Mesenchymal stem cell (in vitro differentiated cells and primary cell): ENCODE results near the gene HDAC4.

Experiments used
- DNase-seq: peaks from one replicate; pipeline ENCODE4 v3.0.0-alpha.2; 2013
- H2AFZ ChIP-seq: one replicate; pipeline ENCODE4 v1.6.1; 2013; ENCODE audit warnings: low read depth, mild to moderate bottlenecking, control low read depth, inconsistent platforms, low read length, moderate library complexity
- H2AK5ac ChIP-seq: 2 replicates; pipeline ENCODE4 v1.6.1; 2013; ENCODE audit warnings: low read length, moderate library complexity, mild to moderate bottlenecking, inconsistent platforms; ENCODE audit not compliant: severe bottlenecking
- H2BK120ac ChIP-seq: one replicate; pipeline ENCODE4 v1.6.1; 2013; ENCODE audit warnings: low read depth, mild to moderate bottlenecking, inconsistent platforms, low read length, moderate library complexity
- H2BK12ac ChIP-seq, 2 experiments: one replicate each; pipeline ENCODE4 v1.6.1; 2013; ENCODE audit warnings: inconsistent platforms in 2 of 2, low read length in 2 of 2, mild to moderate bottlenecking in 2 of 2, moderate library complexity in 2 of 2, control low read depth in 1 of 2
- H2BK15ac ChIP-seq: one replicate; pipeline ENCODE4 v1.6.1; 2013; ENCODE audit warnings: mild to moderate bottlenecking, low read depth, inconsistent platforms; ENCODE audit not compliant: poor library complexity, severe bottlenecking
- H2BK5ac ChIP-seq: 2 replicates; pipeline ENCODE4 v1.6.1; 2013; ENCODE audit warnings: low read depth, mild to moderate bottlenecking, low read length, control low read depth, inconsistent platforms; ENCODE audit not compliant: poor library complexity, severe bottlenecking
- H3K14ac ChIP-seq, 2 experiments: one replicate each; pipeline ENCODE4 v1.6.1; 2013; ENCODE audit warnings: inconsistent platforms in 2 of 2, low read length in 2 of 2, control low read depth in 1 of 2, mild to moderate bottlenecking in 1 of 2, moderate library complexity in 1 of 2
- H3K18ac ChIP-seq, 2 experiments: one replicate each; pipeline ENCODE4 v1.6.1; 2013; ENCODE audit warnings: inconsistent platforms in 2 of 2, low read length in 2 of 2, control low read depth in 1 of 2, low read depth in 1 of 2, mild to moderate bottlenecking in 1 of 2
- H3K23ac ChIP-seq, 2 experiments: one replicate each; pipeline ENCODE4 v1.6.1; 2013; ENCODE audit warnings: inconsistent platforms in 2 of 2, low read length in 2 of 2, mild to moderate bottlenecking in 2 of 2, moderate library complexity in 2 of 2, control low read depth in 1 of 2
- H3K27ac ChIP-seq: 2 replicates; pipeline ENCODE4 v1.5.1; 2013; ENCODE audit warnings: mild to moderate bottlenecking, moderate library complexity, low read length, control low read depth, inconsistent platforms; ENCODE audit not compliant: poor library complexity, severe bottlenecking
- H3K27me3 ChIP-seq, 2 experiments: 2 replicates each; pipeline versions ENCODE4 v1.6.1 to v1.7.0; 2013; ENCODE audit warnings: low read length in 2 of 2, mild to moderate bottlenecking in 2 of 2, moderate library complexity in 2 of 2, control low read depth in 1 of 2, inconsistent platforms in 1 of 2; ENCODE audit not compliant: control insufficient read depth in 1 of 2, insufficient read depth in 1 of 2
- H3K36me3 ChIP-seq, 2 experiments: 2 replicates each; pipeline versions ENCODE4 v1.6.1 to v1.7.0; 2013; ENCODE audit warnings: low read length in 2 of 2, control low read depth in 1 of 2, inconsistent platforms in 1 of 2, low read depth in 1 of 2, mild to moderate bottlenecking in 1 of 2; ENCODE audit not compliant: insufficient read depth in 2 of 2, control insufficient read depth in 1 of 2
- H3K4ac ChIP-seq, 2 experiments: one replicate each; pipeline ENCODE4 v1.6.1; 2013; ENCODE audit warnings: inconsistent platforms in 2 of 2, low read length in 2 of 2, mild to moderate bottlenecking in 2 of 2, moderate library complexity in 2 of 2, control low read depth in 1 of 2, low read depth in 1 of 2
- H3K4me1 ChIP-seq: 2 replicates; pipeline ENCODE4 v1.6.1; 2013; ENCODE audit warnings: low read depth, low read length, control low read depth; ENCODE audit not compliant: control insufficient read depth, insufficient read depth
- H3K4me2 ChIP-seq: 2 replicates; pipeline ENCODE4 v1.6.1; 2013; ENCODE audit warnings: low read length, mild to moderate bottlenecking, inconsistent platforms; ENCODE audit not compliant: poor library complexity, severe bottlenecking
- H3K4me3 ChIP-seq, 2 experiments: 2 replicates each; pipeline versions ENCODE4 v1.5.1 to v1.7.0; 2013; ENCODE audit warnings: low read length in 2 of 2, mild to moderate bottlenecking in 2 of 2, control low read depth in 1 of 2, low read depth in 1 of 2; ENCODE audit not compliant: insufficient read depth in 1 of 2
- H3K79me1 ChIP-seq: replicated peaks from 2 replicates; pipeline ENCODE4 v1.6.1; 2013; ENCODE audit warnings: mild to moderate bottlenecking, control low read depth, low read length, inconsistent platforms; ENCODE audit not compliant: poor library complexity, severe bottlenecking
- H3K9ac ChIP-seq: 2 replicates; pipeline ENCODE4 v1.7.0; 2013; ENCODE audit warnings: mild to moderate bottlenecking, low read length, moderate library complexity
- H3K9me3 ChIP-seq: 2 replicates; pipeline ENCODE4 v1.7.0; 2013; ENCODE audit warnings: mild to moderate bottlenecking, low read length; ENCODE audit not compliant: control insufficient read depth
- H4K8ac ChIP-seq: one replicate; pipeline ENCODE4 v1.6.1; 2013; ENCODE audit warnings: inconsistent platforms, mild to moderate bottlenecking, low read length, moderate library complexity
- H4K91ac ChIP-seq: one replicate; pipeline ENCODE4 v1.6.1; 2013; ENCODE audit warnings: mild to moderate bottlenecking, low read length, inconsistent platforms
- WGBS: methylation state at CpG from one replicate; pipeline ENCODE4 v1.1.7; 2013; ENCODE audit warnings: mixed read lengths; 5-methylcytosine and 5-hydroxymethylcytosine counted together

The HDAC4 gene

DNA sequence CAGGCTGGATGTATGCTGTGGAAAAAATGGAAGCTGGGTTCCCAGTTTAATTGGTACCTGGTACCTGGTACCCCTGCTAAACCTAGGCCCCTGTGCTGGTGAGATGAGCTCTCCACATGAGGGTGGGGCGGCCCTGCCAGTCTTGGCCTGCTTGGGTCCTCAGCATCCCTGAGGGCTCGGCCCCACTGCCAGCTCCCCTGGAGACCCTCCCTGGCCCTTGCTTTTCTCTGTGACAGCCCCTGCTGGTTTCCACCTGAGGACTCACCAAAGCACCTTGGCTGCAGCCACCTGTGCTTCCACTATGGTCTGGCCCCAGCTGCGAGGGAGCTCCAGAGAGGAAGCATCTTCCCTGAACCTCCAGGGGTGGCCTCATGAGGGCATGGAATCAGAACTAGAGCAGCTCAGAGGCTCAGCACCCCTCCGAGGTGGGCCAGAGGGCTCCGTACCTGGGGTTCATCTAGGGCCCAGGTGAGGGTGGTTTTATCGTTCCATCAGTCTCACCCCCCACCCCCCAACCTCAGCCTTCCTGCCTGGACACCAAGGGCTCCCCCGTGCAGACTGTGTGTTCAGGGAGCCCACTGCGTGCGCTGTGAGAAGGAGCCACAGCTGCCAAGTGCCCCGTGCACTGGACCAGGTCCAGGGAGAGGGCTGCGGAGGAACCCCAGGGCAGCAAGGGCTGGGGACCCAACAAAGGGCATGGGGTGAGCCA, 23.7 kb upstream of the HDAC4 start:
- DNase-seq: no peak
- no peak overlapping the region for H2BK5ac ChIP-seq
- H3K18ac ChIP-seq: no peak overlapping the region
- H3K36me3 ChIP-seq: no peaks in the 10 kb centered on the region
- no peak overlapping the region for H3K9ac ChIP-seq
- no peak overlapping the region for H3K14ac ChIP-seq
- H3K9me3 ChIP-seq: no peaks in the 10 kb centered on the region
- H3K27ac ChIP-seq: no peak overlapping the region
- no peak overlapping the region for H3K4ac ChIP-seq
- H2BK15ac ChIP-seq: no peak overlapping the region
- H3K4me3 ChIP-seq: no peak overlapping the region
- H3K4me2 ChIP-seq: no peak overlapping the region
- H3K79me1 ChIP-seq: no peaks in the 10 kb centered on the region
- H4K91ac ChIP-seq: no peak overlapping the region
- peaks cover 0 to 14% of the 10 kb centered on the region in 2 experiments for H3K27me3 ChIP-seq
- no peaks in the 10 kb centered on the region for H3K4me1 ChIP-seq
- no peak overlapping the region for H2AK5ac ChIP-seq
- H2AFZ ChIP-seq: no peak overlapping the region
- H2BK120ac ChIP-seq: no peak overlapping the region
- no peak overlapping the region for H3K23ac ChIP-seq
- WGBS: 79% methylated on average over 11 of the region's 11 CpGs
- H4K8ac ChIP-seq: no peak overlapping the region
- no peak overlapping the region for H2BK12ac ChIP-seq

DNA sequence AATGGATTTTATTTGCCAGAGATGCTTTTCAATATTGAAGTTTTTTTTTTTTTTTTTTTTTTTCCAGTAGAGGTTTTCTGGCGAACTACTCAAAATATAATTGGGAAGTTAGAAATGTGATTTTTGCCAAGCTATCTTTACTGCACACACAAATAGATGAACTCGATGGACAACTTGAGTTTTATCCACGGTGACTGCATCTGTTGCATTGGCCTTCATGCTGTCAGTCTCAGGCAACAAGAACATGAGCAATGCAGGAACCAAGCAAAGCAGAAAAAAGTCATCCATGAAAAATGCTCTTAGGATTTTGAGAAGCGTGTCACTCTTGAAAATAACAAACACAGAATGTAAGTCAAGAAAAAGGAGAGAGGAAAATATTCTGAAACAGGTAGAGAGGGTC, 22.7 kb upstream of the HDAC4 start:
- Histone ChIP-seq H2BK15ac (no peak overlapping the region), H3K9ac (no peak overlapping the region), H3K4me2 (no peak overlapping the region), H4K8ac (no peak overlapping the region), H3K79me1 (no peaks in the 10 kb centered on the region), H2BK12ac (no peak overlapping the region), H3K27ac (no peak overlapping the region), H4K91ac (no peak overlapping the region), H3K18ac (no peak overlapping the region), H2AFZ (no peak overlapping the region), H3K9me3 (no peaks in the 10 kb centered on the region), H3K27me3 (peaks cover 0 to 14% of the 10 kb centered on the region in 2 experiments), H3K4me3 (no peak overlapping the region), H3K4ac (no peak overlapping the region), H2BK5ac (no peak overlapping the region), H2AK5ac (no peak overlapping the region), H2BK120ac (no peak overlapping the region), H3K14ac (no peak overlapping the region), H3K23ac (no peak overlapping the region), H3K36me3 (no peaks in the 10 kb centered on the region), H3K4me1 (no peaks in the 10 kb centered on the region)
- no peak for DNase-seq
- 74% methylated on average over 4 of the region's 4 CpGs for WGBS

DNA sequence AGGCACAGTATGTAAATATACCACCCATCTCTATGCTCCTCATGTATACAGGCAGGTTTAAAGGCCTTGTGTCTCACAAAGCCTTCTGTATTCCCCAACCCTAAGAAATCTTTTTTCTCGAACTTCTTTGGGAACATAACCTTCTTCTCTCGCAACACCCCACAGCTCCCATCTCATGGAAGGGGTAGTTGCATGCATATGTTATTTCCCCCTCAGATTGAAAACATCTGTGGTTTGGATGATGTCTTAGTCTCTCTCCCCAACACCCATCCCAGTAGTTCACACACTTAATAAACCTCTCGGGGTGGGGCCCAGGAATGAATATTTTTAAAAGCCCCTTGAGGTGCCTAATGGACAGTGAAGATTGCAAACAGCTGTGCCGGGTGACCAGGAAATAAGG, 21.0 kb upstream of the HDAC4 start:
- H2BK120ac ChIP-seq: no peak overlapping the region
- no peaks in the 10 kb centered on the region for H3K4me1 ChIP-seq
- H3K4me2 ChIP-seq: no peak overlapping the region
- no peak overlapping the region for H3K23ac ChIP-seq
- no peak overlapping the region for H4K91ac ChIP-seq
- no peak overlapping the region for H2BK12ac ChIP-seq
- H3K14ac ChIP-seq: no peak overlapping the region
- no peaks in the 10 kb centered on the region for H3K9me3 ChIP-seq
- no peak overlapping the region for H3K4ac ChIP-seq
- H2BK5ac ChIP-seq: no peak overlapping the region
- no peaks in the 10 kb centered on the region for H3K79me1 ChIP-seq
- H4K8ac ChIP-seq: no peak overlapping the region
- H3K9ac ChIP-seq: no peak overlapping the region
- H3K4me3 ChIP-seq: no peak overlapping the region
- DNase-seq: no peak
- no peaks in the 10 kb centered on the region for H3K36me3 ChIP-seq
- H3K27ac ChIP-seq: no peak overlapping the region
- peaks cover 0 to 9% of the 10 kb centered on the region in 2 experiments for H3K27me3 ChIP-seq
- H3K18ac ChIP-seq: no peak overlapping the region
- no peak overlapping the region for H2BK15ac ChIP-seq
- no peak overlapping the region for H2AK5ac ChIP-seq
- 82% methylated on average over 3 of the region's 4 CpGs for WGBS
- H2AFZ ChIP-seq: no peak overlapping the region

DNA sequence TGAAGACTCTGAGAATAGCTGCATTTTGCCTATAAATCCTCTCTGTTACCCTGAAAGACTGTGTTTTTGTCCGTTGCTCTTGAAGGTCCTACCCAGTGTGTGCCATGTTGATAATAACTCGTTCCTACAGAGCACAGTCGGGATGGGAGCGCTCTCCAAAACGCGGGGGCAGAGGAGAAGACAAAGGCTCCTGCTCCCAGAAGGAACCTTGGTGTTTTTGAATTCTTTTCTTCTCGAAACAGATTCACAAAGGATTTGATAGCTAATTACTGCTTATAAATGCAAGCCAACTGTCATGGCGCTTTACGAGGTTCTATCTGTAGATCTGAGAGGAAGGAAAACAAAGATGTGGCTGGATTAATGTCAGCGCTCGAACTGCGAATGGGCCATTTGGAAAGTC, 19.3 kb upstream of the HDAC4 start:
- Histone ChIP-seq H3K18ac (no peak overlapping the region), H2BK12ac (no peak overlapping the region), H2AFZ (no peak overlapping the region), H3K27ac (no peak overlapping the region), H3K9ac (no peak overlapping the region), H3K79me1 (no peaks in the 10 kb centered on the region), H3K4me2 (no peak overlapping the region), H4K8ac (no peak overlapping the region), H2BK15ac (no peak overlapping the region), H3K4ac (no peak overlapping the region), H4K91ac (no peak overlapping the region), H3K9me3 (no peaks in the 10 kb centered on the region), H3K23ac (no peak overlapping the region), H3K4me3 (no peak overlapping the region), H3K4me1 (no peaks in the 10 kb centered on the region), H3K14ac (no peak overlapping the region), H3K27me3 (peaks cover 0 to 2% of the 10 kb centered on the region in 2 experiments), H2AK5ac (no peak overlapping the region), H2BK120ac (no peak overlapping the region), H2BK5ac (no peak overlapping the region), H3K36me3 (no peaks in the 10 kb centered on the region)
- 77% methylated on average over 12 of the region's 12 CpGs for WGBS
- DNase-seq: no peak
